Activated gamma-delta T cell treated with anti-CD3 and anti-CD28 coated beads, Interleukin-2, amount 50 U/mL, for 16 hours (primary cell): ENCODE measurements around the gene ZNF273.
"Not testable (repeated sequence)": the region's sequence is repeated elsewhere in the genome, so short reads cannot be mapped to it uniquely, and the experiment has no call there.

Source experiments
- DNase-seq: peaks from one replicate; pipeline ENCODE4 v3.0.0-alpha.2; 2020; ENCODE audit warnings: low read depth

ZNF273 gene

GRCh38 chr7:64944667-64945502, 41.8 kb downstream of the ZNF273 start:
- not testable (repeated sequence) for DNase-seq

GRCh38 chr7:64945503-64946175, 42.6 kb downstream of the ZNF273 start:
- DNase-seq, result no peak

- DNase-seq, result no peak
These were observed 43.7 kb downstream of the ZNF273 start for GRCh38 chr7:64946772-64947171.

GRCh38 chr7:64947252-64948000, 44.4 kb downstream of the ZNF273 start:
- DNase-seq, result no peak

- not testable (repeated sequence) for DNase-seq
These were observed 45.7 kb downstream of the ZNF273 start for GRCh38 chr7:64948774-64949173.

GRCh38 chr7:64950673-64951072, 47.6 kb downstream of the ZNF273 start:
- DNase-seq, result not testable (repeated sequence)

GRCh38 chr7:64951250-64951848, 48.3 kb downstream of the ZNF273 start:
- DNase-seq, result no peak

- DNase-seq, result no peak
These were observed 56.1 kb downstream of the ZNF273 start for GRCh38 chr7:64959072-64959747.

- no peak for DNase-seq
These were observed 62.5 kb downstream of the ZNF273 start for GRCh38 chr7:64965594-64965993.

- no peak for DNase-seq
These were observed 75.6 kb downstream of the ZNF273 start for GRCh38 chr7:64978497-64979203.
